ENCODE data around the gene UMODL1.

Gene UMODL1

DNA sequence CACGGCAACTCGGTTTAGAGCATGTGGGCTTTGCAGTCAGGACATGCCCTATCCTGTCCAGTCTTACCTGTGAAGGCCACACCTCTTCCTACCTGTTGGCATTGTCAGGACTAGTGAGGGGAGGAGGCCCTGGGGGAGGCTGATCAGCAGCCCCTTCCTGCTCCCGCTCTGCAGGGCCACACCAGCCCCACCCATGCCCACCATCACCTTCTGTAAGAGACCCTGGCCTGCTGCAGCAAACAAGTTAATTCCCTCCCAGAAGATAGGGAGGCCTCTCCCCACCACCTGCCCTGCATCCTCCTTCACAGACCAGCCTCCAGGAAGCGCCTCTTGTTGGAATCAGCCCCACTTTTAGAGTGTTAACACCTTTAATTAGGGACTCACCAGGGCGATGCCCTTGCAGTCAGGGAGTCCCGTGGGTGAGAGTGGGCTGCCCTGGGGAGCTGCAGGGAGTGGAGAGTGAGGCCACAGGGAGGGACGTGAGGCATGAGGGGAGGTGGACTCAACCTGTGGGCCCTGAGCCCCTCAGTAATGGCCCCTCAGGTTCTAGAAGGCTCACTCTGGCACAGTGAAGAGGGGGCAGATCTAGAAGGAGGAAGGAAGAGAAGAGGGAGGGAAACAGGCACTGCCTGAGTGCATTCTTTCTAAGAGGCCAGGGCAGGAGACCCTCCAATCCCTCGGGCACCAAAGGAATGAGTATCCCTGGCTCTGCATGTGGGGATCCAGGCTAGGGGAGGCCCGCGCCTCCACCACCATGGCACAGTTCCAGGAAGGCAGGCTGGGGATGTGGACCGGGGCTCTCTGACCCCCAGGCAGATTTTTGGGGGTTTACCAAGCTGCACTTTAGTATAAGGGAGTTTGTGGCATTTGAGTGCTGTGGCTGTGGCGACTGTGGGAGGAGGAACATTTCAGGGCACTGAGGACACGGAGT lies 8.2 kb downstream of the UMODL1 start:
- no peak for DNase-seq (ENCODE audit: low spot score)

DNA sequence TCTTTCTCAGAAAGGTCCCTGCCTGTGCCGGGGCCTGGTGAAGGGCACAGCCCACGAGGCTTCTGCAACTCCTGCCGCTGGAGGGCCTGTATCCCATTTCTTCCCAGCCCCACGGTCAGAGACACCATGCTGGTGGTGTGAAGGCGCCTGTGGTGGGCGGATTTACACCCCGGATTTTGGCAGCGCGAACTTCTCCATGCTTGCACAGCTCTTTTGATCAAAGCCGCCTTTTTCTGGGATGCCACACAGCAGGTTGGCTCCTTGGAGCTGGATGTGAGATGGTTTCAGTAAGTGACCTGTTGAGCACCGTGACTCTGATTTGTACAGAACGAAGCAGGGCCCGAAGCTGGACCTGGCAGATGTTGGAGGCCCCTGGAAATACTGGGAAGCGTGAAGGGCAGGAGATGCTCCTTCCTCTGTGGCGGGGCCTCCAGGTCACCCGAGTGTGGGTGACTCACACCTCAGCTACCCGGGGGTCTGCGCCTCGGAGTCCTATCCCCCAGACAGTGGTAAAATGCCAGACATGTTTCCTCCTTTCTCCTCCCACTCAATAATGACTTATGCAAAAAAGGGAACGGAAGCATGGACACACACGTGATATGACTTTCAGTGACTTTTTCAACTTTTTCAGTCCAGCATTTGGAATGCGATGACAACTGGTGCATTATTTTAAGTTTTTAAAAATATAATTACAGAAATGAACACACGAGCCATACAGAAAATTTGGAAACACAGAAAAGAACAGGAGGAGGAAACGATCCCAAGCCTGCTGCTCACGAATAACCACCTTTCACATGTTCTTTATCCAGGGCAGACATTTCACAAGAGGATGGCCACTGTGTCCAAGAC lies 9.0 kb downstream of the UMODL1 start:
- DNase-seq (ENCODE audit: low spot score), result no peak

DNA sequence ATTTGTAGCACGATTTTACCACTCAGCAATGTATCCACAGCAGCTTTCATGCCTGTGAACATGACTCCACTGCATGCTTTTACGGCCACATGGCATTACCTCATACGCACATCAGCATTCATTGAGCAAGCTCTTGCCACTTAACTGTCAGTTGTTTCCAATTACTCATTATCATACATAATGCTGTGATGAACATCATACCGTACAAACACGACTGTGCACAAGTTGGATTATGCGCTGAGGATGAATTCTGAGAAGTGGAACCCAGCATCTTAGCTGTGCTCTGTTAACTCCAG lies 9.6 kb downstream of the UMODL1 start:
- DNase-seq (ENCODE audit: low spot score), result peak; percentile 64

- no peak for DNase-seq (ENCODE audit: low spot score)
These were observed 10.0 kb downstream of the UMODL1 start for GRCh38 chr21:42081138-42081537.

DNA sequence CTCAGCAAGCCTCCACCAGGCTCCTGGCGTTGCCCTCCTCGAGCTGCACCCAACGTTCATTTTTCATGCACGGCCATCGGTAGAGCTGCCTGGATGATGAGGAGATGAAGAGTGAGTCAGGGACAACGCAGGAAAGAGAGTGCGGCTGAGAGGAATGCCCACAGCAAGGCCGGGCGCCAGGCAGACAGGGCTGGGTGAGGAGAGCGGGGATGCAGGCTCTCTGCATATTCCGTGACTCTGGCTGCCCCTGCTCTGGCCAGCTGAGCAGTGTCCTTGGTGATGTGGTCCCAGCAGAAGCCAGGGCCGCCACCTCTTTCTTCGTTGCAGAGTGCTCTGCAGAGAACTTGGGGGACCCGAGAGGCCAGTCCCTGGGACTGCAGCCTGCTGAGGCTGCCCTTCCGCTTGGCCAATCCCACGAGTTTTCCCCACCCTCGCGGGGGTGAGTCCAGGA lies 10.8 kb downstream of the UMODL1 start:
- no peak for DNase-seq (ENCODE audit: low spot score)

DNA sequence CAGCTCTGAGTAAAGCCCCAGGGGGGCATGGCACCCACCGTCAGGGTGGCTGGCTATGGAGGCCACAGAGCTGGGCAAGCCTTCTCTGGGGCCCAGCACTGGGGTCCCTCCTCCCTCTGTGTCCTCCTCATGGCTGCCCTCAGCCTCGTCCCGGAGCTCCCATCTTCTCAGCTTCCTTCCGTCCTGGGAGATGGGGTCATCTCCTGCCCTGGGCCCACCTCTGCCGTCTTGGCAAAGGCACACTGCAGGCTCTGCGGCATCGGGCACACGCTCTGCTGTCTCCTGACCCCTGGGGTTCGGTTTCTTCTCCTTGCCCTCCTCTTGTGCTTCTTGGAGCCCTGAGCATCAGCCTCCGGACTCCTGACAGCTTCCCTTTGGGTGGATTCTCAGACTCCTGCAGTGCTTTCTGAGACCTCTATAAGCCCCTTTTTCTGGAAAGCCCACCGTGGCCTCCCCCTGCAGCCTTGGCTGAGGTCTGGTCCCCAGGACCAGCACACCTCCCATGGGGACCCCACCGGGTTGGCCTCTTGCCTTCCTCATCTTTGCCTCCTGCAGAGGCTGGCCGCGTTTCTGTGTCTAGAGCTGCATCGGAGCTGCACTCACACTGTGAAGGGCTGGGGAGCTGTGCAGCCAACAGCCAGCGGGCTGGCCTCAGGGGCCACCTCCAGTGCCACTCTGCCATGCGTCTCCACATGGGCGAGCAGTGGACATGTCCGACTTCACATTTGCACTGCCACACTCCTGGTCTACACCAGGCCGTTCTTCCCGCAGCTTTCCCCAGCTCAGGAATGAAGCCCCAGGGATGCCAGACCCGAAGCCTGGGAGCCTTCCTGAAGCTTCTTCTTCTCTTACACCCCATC lies 11.6 kb downstream of the UMODL1 start:
- DNase-seq (ENCODE audit: low spot score), result no peak

DNA sequence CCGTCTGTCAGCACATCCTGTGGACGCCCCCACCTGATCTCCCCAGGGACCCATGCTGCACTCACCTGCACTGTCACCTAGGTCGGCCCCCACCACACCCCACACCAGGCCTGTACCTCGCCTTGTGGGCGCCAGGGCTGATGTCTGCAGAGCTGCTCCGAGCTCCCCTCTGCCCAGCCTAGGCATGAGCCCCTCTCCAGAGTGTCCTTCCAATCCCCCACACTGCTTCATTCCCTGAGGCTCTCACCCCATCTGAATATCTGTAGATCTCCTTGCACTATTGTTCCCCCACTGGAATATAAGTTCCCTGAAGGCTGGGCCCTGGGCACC lies 12.2 kb downstream of the UMODL1 start:
- no peak for DNase-seq (ENCODE audit: low spot score)

DNA sequence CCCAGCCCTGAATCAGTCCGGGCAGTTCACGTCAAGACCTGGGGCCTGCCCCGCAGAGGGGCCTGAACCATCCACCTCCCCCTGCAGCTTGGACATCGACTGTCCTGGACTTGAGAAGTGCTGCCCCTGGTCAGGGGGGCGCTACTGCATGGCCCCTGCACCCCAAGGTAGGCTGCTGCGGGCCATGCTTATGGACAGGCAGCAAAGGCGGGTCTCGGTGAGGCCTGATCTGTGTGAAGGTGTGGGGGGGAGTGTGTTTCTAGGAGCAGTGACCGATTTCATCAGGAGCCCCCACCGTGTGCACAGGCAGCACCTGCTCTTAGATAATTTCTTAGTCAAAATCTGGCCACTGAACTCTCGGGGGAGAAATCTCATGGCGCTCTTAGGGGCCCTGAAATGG lies 13.0 kb downstream of the UMODL1 start:
- DNase-seq (ENCODE audit: low spot score), result no peak

DNA sequence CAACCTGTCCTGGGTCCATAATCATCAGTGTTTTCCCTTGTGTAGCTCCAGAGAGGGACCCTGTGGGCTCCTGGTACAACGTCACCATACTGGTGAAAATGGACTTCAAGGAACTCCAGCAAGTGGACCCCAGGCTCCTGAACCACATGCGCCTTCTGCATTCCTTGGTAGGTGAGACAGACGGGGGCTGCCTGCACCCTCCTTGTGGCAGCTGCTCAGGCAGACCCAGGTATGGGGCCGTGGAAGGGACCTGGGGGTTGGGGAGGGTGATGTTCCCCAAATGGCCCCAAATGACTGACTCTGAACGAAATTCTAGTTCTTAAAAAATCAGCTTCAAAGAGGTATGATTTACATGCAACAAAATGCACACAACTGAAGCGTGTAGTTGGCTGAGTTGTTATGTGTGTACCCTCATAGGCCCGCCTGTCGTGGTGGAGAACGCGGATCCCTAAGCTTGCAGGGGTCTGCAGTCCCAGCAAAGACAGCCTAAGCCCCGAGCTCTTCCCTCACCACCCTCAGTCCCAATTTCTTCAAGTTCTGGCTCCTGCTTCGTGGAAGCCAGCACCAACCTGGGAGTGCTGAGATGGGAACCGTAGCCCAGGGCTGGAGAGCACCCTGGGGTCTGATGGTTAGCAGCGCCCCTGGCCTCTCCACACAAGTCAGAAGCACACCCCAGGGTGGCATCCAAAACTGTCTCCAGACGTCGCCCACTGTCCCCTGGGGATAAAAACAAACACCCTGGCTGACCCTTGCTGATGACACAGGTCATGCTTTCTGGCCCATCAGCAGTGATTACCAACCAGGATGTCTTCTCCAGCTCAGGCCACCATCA lies 14.3 kb downstream of the UMODL1 start:
- no peak for DNase-seq (ENCODE audit: low spot score)

DNA sequence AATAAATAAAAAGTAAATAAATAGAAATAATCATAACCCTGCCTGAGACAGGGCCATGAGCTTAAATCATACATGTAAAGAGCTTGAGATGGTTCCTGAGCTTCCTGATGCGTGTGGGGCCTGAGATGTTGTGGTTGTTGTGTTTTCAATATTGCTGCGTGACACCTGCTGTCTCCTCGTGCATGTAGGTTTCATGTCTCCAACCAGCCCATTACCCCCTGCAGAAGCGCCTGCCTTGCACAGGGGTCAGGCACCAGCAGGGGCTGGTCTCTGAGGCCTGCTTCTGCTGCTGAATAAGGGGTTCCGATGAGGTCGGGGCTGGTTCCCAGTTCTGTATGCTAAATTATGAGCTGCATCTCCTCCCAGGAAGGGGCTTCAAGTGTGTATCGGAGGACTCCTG lies 15.9 kb downstream of the UMODL1 start:
- DNase-seq (ENCODE audit: low spot score), result no peak

DNA sequence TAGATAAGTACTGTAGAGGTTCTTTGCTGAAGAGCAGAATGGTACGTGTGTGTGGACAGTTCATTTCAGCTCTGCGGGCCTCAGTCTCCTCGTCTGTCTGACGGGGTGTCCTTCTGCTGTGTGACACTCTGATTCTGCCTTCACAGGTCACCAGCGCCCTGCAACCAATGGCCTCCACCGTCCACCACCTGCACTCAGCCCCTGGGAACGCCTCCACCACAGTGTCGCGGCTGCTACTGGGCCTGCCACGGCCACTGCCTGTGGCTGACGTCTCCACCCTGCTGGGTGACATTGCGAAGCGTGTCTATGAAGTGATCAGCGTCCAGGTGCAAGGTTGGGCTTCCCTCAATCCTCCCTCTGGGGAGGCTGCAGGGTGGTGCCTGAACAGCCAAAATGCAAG lies 17.0 kb downstream of the UMODL1 start:
- no peak for DNase-seq (ENCODE audit: low spot score)

GRCh38 chr21:42088658-42089057 lies 17.5 kb downstream of the UMODL1 start:
- no peak for DNase-seq (ENCODE audit: low spot score)

GRCh38 chr21:42089093-42089631 lies 18.0 kb downstream of the UMODL1 start:
- no peak for DNase-seq (ENCODE audit: low spot score)

DNA sequence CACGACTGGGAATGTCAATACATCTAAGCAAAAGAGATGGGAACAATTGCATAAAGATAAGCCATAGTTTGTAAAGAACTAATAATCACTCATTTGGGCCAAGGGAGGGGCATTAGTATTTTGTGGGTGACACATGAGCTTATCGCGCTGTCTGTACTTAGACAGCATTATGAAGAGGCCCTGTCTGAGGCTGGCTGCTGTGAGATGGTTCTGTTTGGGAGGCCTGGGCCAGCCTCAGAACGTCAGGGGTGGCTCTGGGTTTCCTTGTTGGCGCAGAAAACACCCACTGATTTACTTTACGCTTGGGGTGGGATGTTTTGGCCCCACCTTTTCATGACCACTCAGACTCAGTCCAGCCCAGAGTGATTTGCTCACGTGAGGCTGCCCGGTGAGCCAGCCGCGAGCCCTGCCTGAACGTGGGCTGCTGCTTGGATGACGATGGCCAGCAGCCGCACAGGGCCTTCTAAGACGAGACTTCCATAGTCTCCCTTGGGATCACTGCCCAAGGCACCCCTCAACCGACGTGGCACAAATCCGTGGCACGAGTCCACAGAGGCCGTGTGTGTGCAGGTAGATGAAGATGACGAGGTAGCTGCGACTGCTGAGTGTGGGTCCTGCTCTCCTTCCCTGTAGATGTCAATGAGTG lies 18.7 kb downstream of the UMODL1 start:
- DNase-seq (ENCODE audit: low spot score), result no peak

DNA sequence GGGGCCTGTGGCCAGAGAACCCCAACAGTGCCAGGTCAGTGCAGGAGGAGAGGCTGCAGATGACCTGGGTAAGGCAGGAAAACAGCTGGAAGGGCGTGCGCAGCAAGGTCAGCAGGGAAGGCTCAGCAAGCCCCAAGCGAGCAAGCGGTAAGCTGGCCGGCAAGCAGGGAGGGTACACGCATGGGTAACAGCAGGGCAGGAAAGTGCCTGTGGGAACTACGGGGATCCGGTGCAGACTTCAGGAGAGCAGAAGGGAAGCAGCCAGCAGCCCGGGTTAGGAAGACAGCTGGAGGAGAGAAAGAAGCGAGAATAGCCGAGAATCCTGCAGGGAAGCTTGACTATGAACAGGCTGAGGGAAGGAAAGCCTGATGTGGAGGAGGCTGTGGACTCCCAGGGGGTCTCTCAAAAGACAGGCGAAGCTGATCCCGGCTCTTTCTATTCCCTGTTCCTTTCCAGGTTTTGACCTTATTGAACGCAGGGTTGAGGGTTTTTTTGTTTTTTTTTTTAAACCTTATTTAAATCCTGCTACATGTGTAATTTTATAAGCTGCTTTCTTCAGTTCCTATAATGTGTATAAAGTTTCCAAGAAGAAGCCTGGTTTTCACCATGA lies 20.9 kb downstream of the UMODL1 start:
- DNase-seq (ENCODE audit: low spot score), result no peak

GRCh38 chr21:42092771-42093170 lies 21.7 kb downstream of the UMODL1 start:
- no peak for DNase-seq (ENCODE audit: low spot score)

GRCh38 chr21:42093186-42093585 lies 22.1 kb downstream of the UMODL1 start:
- DNase-seq (ENCODE audit: low spot score), result no peak

DNA sequence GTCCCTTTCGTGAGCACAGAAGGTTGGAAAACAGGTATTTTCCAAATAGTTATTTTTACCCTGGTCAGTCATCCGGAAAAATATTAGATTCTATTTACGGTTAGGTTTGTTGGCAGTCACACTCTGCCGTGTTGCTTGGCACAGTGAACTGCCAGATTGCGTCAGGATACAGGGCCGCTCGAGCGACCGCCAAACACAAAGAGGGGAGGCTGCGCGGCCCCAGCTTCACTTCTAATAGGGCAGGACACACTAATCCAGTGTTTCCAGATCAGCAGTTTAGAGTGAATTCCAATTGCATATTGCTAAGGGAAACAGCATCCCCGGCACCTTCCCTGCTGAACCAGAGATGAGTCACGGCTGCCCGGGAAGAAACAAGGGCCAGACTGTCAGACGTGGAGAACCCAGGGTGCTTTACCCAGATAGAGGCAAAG lies 22.9 kb downstream of the UMODL1 start:
- peak; percentile 72 for DNase-seq (ENCODE audit: low spot score)

GRCh38 chr21:42094811-42095210 lies 23.7 kb downstream of the UMODL1 start:
- peak; percentile 19 for DNase-seq (ENCODE audit: low spot score)

DNA sequence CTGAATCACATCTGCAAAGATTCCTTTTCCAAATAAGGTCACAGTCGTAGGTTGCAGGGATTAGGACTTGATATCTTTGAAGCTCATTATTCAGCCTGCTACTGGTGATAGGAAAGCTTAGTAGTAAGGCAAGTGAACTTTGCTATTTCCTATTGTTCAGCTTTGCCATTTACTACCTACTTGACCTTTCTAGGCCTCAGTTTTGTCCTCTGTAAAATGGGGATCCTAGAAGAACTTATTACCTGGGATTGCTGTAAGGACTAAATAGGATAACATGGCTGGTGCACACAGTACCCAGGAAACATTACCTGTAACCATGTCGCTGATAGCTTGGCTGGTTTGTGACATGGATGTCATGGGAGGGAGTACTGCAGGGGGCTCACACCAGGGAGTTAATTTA lies 24.5 kb downstream of the UMODL1 start:
- DNase-seq (ENCODE audit: low spot score), result no peak
